Fibroblast of pulmonary artery (primary cell): Measurements from ENCODE around the gene CAMTA1.

Experiments
- DNase-seq: peaks from one replicate; pipeline ENCODE4 v3.0.0-alpha.2; 2010; ENCODE audit warnings: low read depth
- H3K4me3 ChIP-seq: replicated peaks from 2 replicates; pipeline ENCODE4 v1.5.1; 2011; ENCODE audit warnings: low read depth, mild to moderate bottlenecking, control low read depth, low read length, moderate library complexity
- TF ChIP-seq, protein P1 (sequence below): IDR thresholded peaks from 2 replicates; pipeline ENCODE4 v1.5.1; 2011; ENCODE audit warnings: mild to moderate bottlenecking, control low read depth, low read length, inconsistent platforms; ENCODE audit errors: missing control alignments

Gene CAMTA1

DNA sequence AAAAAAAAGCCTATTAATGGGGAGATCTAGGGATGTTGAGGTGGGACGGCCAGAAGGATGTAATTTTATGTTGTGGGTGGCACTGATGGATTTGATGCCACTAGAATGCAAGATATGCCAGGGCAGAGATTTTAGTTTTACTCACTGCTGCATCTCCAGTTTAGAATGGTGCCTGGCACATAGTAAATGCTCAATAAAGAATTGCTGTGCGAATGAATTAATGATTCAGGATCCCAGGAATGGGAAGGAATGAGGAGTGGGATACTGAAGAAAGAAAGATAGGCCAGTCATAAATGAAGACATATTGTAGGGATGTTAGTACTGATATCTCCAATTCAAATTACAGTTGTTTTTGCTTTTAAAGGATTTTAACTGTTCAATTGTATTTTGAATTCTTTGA lies 72.6 kb downstream of the CAMTA1 start:
- no peak for DNase-seq
- TF ChIP-seq, protein P1, sequence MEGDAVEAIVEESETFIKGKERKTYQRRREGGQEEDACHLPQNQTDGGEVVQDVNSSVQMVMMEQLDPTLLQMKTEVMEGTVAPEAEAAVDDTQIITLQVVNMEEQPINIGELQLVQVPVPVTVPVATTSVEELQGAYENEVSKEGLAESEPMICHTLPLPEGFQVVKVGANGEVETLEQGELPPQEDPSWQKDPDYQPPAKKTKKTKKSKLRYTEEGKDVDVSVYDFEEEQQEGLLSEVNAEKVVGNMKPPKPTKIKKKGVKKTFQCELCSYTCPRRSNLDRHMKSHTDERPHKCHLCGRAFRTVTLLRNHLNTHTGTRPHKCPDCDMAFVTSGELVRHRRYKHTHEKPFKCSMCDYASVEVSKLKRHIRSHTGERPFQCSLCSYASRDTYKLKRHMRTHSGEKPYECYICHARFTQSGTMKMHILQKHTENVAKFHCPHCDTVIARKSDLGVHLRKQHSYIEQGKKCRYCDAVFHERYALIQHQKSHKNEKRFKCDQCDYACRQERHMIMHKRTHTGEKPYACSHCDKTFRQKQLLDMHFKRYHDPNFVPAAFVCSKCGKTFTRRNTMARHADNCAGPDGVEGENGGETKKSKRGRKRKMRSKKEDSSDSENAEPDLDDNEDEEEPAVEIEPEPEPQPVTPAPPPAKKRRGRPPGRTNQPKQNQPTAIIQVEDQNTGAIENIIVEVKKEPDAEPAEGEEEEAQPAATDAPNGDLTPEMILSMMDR = no peak
- H3K4me3 ChIP-seq = no peak overlapping the region

DNA sequence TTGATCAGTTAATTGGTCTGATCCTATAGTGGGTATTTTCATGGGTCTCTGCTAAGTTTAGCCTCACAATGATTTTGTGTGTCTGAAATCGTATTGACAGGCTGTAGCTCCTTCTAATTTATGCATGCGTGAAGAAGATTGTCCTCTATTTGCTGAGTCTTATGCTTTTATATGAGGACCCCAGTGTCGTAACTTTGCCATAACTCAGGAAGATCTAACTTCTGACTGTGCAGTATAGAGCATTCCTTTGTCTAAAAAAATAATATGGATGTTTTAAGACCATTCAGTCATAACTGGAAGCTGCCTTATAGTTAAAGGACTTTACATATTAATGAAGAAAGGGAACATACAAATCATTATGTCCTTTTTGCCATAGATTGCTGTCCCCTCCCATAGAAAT lies 73.3 kb downstream of the CAMTA1 start:
- H3K4me3 ChIP-seq = no peak overlapping the region
- TF ChIP-seq, protein P1 = no peak
- DNase-seq = peak; percentile 14

DNA sequence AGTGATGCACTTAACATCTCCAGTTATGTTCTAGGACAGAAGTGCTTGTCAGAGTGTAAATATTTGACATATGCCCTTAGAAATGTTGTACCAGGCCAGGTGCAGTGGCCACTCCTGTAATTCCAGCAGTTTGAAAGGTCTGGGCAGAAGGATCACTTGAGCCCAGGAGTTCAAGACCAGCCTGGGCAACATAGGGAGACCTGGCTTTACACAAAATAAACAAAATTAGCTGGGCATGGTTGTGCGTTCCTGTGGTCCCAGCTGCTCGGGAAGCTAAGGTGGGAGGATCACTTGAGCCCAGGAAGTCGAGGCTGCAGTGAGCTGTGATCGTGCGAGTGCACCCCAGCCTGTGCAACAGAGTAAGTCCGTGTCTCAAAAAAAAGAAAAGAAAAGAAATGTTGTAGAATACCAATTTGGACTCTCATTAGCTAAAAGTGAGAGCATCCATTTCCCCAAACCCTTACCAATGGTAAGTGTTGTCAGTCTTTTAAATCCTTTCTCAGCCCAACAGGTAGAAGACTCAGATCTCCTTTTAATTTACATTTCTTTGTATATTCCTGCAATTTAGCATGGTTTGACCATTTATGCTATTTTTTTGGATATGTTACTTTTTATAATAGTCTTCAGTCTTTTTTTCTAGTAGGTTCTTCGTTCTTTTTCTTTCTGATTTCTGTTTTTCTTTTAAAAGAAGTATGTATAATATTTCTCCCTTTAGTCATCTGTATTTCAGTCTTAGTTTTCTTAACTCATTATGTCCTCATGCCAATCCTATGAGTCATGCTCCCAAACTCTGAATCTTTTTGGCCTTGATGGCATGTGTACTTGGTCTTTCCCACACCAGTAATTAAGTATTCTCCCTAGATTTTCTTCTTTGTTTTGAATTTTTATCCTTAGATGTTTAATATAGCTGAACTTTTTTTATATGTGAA lies 74.4 kb downstream of the CAMTA1 start:
- DNase-seq = peak; percentile 96
- TF ChIP-seq, protein P1 = no peak
- H3K4me3 ChIP-seq = peak overlapping the region; percentile 34

DNA sequence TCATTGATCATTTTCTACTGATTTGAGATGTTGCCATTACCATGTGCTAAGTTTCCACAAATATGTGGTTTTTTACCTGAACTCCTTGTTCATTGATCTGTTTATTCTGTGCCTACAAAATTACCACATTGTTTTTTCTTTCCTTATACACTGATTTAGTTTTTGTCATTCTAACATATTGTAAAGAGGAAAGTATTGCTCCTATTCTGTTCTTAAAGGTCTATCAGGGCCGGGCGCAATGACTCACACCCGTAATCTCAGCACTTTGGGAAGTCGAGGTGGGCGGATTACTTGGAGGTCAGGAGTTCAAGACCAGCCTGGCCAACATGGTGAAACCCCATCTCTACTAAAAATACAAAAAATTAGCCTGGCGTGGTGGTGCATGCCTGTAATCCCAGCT lies 75.1 kb downstream of the CAMTA1 start:
- peak; percentile 56 for DNase-seq
- TF ChIP-seq, protein P1 = no peak
- H3K4me3 ChIP-seq = no peak overlapping the region

DNA sequence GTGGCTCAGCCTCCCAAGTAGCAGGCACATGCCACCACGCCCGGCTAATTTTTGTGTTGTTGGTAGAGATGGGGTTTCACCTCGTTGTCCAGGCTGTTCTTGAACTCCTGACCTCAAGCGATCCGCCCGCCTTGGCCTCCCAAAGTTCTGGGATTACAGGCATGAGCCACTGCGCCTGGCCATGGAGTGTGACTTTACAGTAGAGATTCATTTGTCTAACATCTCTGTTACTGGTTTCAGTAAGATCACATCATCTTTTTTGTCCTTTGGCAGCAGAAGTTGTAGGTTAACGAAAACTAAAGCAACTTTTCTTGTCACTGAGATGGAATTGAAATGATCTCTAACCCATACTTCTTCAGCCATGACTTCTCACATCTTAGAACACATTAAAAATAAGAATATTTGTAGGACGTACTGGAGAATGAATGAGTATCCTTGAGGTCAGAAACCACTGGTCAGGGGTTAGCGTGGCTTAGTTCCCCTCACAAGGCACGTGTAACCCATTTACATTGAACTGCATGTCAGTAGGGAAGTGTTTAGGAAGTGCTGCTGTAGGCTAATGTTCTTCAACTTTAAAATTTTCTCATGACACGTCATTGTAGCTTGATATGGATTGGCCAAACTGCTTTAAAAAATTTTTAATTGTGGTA lies 75.9 kb downstream of the CAMTA1 start:
- TF ChIP-seq, protein P1 = no peak
- no peak for DNase-seq
- H3K4me3 ChIP-seq = no peak overlapping the region

DNA sequence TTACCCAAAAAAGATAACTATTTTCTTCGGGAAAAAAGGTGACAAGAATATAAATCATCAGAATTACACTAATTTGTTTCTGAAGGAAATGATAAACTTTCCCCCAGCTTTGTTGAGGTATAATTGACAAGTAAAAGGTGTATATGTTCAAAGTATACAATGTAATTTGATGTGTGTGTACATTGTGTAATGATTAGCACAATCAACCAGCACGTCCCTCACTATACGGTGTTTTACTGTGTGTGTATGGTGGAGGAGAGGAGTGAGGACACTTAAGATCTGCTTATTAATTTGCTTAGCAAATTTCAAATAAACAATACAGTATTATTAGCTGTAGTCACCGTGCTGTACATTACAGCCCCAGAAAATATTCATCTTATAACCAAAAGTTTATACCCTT lies 77.7 kb downstream of the CAMTA1 start:
- TF ChIP-seq, protein P1 = no peak
- DNase-seq = no peak
- H3K4me3 ChIP-seq = no peak overlapping the region
